Astrocyte of the cerebellum (primary cell): ENCODE data around the gene NHEJ1.

Experiments
- DNase-seq: peaks from one replicate; pipeline ENCODE4 v3.0.0-alpha.2; 2011; ENCODE audit warnings: low read depth
- H3K4me3 ChIP-seq: 2 replicates; pipeline ENCODE4 v1.5.1; 2011; ENCODE audit warnings: mild to moderate bottlenecking, low read depth, low read length, moderate library complexity
- CTCF ChIP-seq: IDR thresholded peaks from 2 replicates; pipeline ENCODE4 v1.5.1; 2012; ENCODE audit warnings: low read length, low read depth, moderate library complexity, mild to moderate bottlenecking; ENCODE audit errors: missing control alignments
- in situ Hi-C: cut with HindIII; loops from 2 replicates; pipeline ENCODE4 v1.10.0; 2017; ENCODE audit warnings: low sequenced_read_pairs

Gene NHEJ1

GRCh38 chr2:219049282-219049681, 111.3 kb downstream of the NHEJ1 start:
- in situ Hi-C loops: no loop called here
- no peak for DNase-seq
- TF ChIP-seq CTCF: no peak
- H3K4me3 ChIP-seq: no peak overlapping the region

DNA sequence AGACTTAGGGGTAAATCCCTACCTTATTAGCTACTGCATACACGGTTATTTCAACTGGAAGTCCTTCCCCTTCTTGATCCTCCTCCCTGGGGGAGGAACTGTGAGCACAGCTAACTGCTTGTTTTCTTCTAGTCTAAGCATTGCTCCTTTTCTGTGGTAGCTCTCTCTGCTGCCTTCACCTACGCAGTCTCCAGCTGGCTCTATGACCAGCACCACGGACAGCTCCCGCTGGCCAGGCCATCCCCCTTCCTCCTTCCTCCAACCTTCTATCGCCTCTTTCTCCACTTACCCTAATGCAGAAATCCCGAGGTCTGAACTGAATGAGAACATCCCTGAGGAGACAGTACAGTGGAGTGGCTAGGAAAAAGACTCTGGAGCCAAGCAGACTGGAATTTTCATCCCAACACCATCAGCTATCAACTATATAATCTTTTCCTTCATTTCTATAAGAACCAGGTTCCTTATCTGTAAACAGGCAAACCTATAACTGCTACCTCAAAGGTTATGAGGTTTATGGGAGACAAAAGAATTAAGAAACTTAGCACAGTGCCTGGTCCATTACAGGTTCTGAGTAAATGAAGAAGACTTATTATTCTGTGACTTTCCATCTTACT, 114.6 kb downstream of the NHEJ1 start:
- in situ Hi-C loops: no loop called here
- TF ChIP-seq CTCF: no peak
- DNase-seq: peak; percentile 20
- H3K4me3 ChIP-seq: no peak overlapping the region

- no peak overlapping the region for H3K4me3 ChIP-seq
- in situ Hi-C loops: no loop called here
- no peak for DNase-seq
- TF ChIP-seq CTCF: no peak
Measured at GRCh38 chr2:219042750-219043149, 117.9 kb downstream of the NHEJ1 start.

- in situ Hi-C loops: no loop called here
- H3K4me3 ChIP-seq: no peak overlapping the region
- DNase-seq: no peak
- TF ChIP-seq CTCF: no peak
Measured at GRCh38 chr2:219042157-219042556, 118.5 kb downstream of the NHEJ1 start.

DNA sequence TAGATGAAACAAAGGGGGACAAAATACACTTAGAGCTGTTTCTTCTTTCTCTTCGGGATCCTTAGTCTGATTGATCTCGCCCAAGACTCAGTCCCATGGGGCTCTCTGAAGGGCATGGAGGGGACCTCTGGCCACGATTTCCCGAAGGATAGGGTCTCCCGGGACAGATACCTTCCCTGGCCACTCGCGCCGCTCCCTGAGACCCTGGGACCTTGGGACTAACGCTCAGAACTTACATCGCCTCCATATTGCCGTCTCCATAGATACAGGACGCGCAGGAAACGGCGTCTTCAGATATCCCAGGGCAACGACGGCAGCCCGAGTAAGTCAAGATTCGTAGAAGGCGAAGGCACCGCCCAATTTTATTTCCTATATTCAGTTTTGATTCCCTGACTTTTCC, 119.4 kb downstream of the NHEJ1 start, which contains the start of gene CFAP65:
TSS of gene CFAP65 (minus strand) at position 265 of the 400 bp plus-strand sequence. CDS start 2,468 bp downstream, outside the sequence.
- DNase-seq: peak; percentile 8
- TF ChIP-seq CTCF: no peak
- H3K4me3 ChIP-seq: peak within 1 kb of the TSS; percentile 36
- in situ Hi-C loops: no loop called here

DNA sequence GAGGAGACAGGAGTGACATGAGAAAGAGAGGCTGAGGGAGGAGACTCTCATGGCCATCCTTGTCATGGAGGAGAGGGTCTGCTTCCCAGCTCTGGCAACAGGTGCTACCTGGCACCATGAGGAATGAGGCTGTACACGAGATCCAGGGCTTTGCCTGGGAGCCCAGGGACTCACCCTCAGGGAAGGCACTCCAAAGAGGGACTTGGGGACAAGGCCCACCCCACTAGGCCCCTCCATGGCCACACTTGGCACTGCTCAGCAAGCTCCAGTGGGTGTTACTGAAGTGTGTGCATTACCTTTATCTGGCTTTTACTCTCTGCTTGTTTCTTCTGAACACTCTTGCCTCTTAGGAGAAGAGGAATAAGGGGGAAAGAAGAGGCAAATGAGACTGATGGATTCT, 122.0 kb downstream of the NHEJ1 start:
- in situ Hi-C loops: no loop called here
- H3K4me3 ChIP-seq: no peak overlapping the region
- TF ChIP-seq CTCF: no peak
- no peak for DNase-seq
